HG02970 (cell line): ENCODE data around the gene P2RY11.

Experiments
- ATAC-seq: cut with Tn5 transposase; IDR thresholded peaks from one replicate; pipeline ENCODE4 v1.9.1; 2021; ENCODE audit warnings: mild to moderate bottlenecking, moderate library complexity, moderate number of reproducible peaks; ENCODE audit not compliant: unreplicated experiment, low FRiP score

Gene P2RY11

DNA sequence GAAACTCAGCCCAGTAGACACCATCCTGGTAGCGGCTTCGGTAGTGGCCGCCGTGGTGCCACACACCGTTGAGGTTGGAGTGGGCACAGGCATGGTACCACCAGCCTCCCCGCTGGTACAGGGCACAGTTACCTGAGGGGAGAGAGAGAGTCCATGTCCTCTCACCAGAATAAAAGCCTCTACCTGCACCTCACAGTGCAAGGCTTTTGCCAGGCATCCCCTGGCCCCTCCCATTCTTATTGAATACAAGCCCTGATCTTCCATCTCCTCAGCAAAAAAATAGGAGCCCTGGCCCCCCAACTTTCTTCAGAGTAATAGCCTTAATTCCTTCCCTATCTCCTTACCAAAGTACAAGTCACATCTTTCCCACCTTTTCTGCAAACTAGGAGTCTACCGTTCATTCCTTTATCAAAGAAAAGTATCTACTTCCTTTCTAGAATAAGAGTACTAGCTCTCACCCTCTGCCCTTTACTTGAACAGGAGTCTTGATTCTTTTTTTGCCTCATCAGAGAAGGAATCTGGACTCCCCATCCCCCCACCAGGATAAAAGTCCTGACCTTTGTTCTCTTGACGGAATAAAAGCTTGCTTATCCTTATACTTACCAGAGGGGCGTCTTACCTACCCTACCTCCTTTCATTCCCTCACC is 18.7 kb upstream of the P2RY11 start:
- ATAC-seq, result no peak

DNA sequence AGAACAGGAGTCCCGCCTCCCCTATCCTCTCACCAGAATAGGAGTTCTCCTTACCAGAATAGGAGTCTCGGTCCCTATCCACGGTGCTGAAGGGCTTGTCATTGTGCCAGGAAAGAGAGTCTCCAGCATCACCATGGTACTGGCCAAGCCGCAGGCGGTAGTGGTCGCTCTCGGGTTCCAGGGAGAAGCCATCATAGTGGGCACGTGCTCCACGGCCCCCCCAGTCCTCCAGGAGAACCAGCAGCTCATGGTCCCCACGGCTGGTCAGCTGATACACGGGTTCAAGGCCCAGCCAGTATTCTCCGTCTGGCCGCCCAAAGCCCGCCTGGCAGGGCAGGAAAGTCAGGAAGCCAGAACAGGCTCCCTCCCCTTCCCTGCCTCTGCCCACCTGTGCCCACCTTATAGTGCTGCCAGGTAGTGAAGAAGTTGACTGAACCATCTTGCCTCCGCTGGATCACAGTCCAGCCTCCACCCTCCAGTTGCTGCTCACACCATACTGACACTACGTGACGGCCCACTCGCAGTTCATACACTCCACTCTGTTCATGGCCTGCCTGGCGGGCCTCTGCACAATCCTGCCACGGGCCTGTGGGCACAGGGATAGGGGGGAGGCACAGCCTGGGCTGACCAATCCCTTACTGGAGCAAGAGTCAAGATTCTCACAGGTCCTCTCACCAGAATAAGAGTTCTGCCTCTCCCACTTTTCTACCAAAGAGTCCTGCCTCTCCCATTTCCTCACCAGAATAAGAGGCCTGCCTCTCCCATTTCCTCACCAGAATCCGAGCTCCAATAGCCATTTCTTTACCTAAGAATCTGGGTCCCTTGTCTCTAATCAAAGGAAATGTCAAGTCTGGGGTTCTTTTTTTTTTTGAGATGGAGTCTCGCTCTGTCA is 18.0 kb upstream of the P2RY11 start:
- no peak for ATAC-seq

DNA sequence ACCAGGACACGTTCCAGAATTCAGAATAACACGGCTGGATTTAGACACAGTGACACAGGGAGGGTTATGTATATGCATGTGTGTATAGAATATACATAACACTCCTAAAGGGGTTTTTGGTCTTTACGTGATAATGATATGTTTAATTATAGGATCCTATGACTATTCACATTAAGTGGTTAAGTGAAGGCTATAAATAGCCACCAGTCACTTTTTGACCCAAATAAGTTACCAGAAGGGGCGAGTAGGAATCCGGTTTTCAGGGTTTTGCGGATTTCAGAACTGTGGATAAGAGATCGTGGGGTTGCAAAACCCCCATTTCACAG is 15.9 kb upstream of the P2RY11 start:
- no peak for ATAC-seq

DNA sequence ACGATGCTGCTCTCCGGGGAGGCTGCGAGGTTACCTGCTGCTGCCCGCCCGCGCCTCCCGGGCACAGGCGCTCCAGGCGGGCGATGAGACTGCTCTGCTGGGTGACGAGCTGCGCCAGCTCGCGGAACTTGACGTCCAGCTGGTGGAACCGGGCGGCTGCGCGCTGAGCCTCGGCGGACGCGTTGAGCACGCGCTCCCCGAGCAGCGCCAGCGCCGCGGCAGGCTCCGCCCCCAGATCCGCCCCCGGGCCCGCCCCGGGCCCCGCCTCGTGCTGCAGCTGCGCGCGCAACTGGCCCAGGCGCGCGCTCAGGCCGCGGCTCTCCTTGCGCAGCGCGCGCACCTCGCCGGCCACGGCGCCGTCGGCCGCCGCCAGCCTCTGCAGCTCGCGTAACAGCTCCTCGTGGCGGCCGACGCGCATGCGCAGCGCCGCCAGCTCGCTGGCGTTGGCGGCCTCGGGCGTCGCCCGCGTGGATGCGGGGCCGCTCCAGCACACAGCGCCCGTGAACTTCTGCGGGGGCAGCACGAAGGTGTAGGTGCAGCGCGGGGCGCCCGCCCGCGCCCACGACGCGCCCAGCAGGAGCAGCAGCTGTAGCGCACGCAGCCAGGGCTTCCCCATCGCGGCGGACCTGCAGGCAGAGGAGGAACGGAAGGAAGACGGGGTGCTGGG is 15.4 kb upstream of the P2RY11 start:
- ATAC-seq, result peak; percentile 89

DNA sequence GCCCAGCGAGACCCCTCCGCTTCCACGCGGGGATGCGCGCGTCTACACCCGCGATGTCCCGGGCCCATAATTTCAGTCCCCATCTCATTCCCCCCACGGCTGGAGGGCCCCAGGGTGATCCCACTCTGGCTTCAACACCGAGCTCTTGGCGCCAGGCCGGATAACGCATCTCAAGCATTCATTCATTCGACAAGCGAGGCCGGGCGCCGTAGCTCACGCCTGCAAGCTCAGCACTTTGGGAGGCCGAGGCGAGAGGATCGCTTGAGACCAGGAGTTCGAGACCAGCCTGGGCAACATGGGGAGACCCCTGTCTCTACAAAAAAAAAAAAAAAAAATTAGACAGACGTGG is 14.9 kb upstream of the P2RY11 start:
- no peak for ATAC-seq

DNA sequence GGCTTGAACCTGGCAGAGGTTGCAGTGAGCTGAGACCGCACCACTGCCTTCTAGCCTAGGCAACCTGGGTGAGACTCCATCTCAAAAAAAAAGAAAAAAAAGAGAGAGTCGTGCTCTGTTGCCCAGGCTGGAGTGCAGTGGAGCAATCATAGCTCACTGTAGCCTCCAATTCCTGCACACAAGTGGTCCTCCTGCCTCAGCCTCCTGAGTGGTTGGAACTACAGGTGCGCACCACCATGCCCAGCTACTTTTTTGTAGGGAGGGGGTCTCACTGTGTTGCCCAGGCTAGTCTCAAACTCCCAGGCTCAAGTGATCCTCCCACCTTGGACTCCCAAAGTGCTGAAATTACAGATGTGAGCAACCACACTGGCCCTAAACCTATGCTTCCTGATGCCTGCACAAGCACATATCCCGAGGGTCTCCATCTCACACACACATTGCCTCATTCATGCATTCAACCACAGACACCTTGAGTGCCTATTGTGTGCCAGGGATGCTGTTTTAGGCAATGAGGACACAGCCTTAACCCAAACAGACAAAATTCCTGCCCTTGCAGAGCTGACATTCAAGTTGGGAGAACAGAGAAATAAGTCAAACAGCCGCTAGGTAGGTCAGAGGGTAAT is 11.2 kb upstream of the P2RY11 start:
- no peak for ATAC-seq

DNA sequence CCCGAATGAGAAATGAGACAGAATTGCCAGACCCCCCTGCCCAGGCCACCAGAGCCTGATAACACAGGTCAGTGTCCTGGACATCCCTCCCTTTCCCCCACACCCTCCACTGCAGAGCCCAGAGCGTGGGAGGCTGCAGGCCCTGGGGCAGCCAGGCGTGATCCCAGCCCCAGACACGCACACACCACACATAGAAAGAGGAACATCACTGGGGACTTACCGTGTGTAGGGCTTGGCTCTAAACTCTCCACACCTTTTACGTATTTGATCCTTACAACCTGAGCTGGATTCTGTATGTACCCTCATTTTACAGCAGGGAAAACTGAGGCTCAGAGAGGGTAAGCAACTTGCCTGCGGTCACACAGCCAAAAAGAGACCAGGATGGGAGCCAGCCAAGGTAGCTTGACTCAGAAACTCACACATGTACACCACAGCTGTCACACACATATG is 8.7 kb upstream of the P2RY11 start:
- no peak for ATAC-seq

DNA sequence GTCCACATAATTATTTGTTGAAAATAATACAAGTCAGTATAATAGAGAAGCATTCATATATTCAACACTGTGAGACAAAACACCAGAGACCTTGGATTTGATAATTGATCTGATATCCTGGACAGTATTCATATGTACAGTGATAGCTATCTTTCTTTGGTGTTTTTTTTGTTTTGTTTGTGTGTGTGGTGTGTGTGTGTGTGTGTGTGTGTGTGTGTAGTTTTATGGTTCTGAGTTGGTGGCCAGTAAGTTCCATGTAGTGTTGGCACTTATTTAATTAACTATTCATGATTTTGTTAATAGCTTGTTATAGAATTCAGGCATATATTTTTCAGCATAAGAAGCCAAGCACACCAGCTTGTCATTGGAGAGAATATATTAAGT is 7.4 kb upstream of the P2RY11 start:
- ATAC-seq, result no peak

DNA sequence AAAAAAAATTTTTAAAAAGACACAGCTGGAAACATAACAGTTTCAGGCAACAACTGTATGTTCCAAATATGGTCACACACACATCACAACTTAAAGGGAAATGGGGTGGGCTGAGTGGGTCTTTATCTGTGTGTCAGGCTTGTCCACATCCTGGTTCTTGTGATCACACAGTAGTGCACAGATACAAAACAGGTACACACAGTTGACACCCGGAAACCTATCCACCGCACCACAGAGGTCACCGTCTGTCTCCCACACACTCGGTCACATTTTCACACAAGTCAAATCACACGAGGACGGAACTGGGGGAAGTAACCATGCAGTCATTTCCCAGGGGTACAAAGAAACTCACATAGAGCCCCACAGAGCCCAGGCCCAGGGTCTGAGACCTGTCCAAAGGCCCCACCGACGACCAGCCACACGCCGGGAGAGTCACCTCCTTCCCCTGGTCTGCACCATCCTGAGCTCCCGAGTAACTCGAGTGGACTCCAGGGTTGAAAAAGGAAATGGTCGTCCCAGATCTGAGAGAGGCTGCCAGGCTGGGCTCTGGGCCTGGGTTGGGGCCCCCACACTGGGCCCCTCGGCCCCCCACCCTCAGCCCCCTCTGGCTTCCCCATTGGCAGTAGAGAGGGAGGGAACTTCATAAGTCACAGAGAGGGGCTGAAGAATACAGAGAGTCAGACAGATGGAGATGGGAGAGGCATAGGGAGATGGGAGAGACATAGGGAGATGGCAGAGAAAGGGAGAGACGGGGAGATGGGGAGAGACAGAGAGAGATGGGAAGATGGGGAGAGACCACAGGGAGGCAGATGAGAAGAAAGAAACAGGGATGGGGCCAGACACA is 6.6 kb upstream of the P2RY11 start:
- peak; percentile 37 for ATAC-seq

DNA sequence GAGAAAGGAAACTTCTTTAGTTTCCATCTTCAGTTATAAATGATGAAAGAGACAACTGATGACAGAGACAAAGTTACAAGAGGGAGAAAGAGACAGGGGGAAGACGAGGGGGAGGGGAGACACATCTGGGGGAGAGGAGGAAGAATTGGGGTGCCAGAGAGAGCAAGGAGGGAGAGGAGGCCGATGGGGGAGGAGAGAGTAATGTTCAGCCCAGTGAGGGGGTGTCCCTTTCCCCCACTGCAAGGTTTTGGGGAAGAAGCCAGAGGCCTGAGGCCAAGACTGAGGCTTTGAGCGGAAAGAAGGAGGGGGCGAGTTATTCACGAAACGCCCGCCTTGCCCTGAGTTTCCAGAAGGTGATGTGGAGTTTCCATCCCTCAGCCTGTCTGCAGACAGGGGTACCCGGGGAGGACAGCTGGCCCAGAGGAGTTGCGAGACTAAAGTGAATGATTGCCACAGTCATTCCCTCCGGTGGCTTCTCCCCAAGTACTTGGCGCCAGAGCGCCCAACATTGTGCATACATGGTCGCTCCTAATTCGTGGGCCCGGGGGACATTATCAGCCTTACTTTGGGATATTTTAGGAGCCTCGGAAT is 5.9 kb upstream of the P2RY11 start:
- peak; percentile 25 for ATAC-seq

DNA sequence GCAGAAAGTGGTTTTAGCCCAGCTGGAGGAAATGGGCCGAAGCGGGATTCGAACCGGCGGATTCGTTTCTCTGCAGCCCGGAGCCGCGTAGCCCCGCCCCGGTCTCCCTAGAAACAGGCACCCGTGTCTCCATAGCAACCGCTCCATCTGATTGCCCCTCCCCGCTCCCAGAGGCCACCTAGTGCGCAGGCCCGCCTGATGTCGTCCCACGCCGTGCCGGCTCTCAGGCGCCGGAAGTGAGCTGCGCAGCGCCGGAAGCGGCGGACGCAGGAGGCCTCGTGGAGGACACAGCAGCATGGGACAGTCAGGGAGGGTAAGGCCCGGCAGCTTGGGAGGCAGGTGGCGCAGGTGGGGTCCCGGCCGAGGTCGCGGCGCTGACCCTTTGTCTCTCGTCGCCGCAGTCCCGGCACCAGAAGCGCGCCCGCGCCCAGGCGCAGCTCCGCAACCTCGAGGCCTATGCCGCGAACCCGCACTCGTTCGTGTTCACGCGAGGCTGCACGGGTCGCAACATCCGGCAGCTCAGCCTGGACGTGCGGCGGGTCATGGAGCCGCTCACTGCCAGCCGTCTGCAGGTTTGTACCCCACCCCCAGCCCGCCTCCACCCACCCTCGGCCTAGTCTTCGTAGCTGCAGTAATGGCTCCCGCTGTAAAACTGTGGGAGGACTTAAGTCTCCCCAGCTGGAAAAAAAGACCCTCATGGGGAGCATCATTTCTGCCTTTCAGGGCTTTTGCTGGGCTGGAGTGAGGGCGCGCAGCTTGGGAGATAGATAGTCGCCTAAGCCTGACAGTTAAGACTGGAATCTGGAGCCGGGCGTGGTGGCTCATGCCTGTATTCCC is 5.2 kb upstream of the P2RY11 start, which contains the start of gene PPAN:
TSS of gene PPAN (plus strand) at position 263 of the 837 bp plus-strand sequence. CDS start at position 296, 33 bp downstream.
- ATAC-seq, result peak; percentile 65

DNA sequence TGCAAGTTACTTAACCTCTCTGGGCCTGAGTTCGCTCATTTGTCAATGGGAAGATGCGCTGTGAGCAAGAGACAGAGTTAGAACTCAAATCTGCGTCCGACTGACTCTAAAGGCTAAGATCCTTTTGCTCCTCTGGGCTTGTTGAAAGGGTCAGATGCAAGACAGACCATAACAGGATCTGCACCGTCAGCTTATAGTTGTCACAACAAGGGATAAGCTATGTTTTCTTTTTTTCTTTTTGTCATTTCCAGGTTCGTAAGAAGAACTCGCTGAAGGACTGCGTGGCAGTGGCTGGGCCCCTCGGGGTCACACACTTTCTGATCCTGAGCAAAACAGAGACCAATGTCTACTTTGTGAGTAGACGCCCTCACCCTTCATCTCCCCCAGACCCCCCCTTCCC is 4.2 kb upstream of the P2RY11 start:
- ATAC-seq, result no peak

DNA sequence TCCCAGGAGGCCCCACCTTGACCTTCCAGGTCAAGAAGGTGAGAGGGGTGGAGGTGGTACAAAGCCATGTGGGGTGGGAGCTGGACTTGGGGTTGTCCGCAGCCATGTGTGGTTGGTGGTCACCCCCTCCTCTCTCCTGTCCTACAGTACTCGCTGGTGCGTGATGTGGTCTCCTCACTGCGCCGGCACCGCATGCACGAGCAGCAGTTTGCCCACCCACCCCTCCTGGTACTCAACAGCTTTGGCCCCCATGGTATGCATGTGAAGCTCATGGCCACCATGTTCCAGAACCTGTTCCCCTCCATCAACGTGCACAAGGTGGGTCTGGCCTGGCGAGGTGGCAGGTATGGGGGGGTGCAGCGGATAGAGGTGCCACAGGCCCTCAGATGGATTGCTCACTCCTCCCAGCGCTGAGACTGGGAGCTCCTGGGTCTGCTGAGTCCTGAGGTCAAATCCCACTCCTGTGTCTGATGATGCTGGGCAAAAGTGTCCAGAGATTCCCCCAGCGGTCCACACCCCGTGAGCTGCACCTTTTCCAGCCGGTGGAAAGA is 3.6 kb upstream of the P2RY11 start:
- no peak for ATAC-seq

DNA sequence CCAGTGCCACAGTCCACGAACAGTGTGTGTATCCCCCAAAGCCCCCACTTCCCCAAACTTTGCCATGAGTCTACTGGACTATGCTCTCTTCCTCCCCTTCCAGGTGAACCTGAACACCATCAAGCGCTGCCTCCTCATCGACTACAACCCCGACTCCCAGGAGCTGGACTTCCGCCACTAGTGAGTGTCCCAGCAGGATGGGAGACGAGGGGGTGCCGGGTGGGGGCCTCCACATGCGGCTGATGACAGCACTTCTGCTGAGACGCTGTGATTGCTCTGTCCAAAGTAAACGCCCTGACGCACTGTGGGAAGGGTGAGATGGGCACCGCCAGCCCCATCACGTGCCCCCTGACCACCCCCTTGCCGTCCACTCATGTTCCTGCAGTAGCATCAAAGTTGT is 2.0 kb upstream of the P2RY11 start:
- no peak for ATAC-seq

DNA sequence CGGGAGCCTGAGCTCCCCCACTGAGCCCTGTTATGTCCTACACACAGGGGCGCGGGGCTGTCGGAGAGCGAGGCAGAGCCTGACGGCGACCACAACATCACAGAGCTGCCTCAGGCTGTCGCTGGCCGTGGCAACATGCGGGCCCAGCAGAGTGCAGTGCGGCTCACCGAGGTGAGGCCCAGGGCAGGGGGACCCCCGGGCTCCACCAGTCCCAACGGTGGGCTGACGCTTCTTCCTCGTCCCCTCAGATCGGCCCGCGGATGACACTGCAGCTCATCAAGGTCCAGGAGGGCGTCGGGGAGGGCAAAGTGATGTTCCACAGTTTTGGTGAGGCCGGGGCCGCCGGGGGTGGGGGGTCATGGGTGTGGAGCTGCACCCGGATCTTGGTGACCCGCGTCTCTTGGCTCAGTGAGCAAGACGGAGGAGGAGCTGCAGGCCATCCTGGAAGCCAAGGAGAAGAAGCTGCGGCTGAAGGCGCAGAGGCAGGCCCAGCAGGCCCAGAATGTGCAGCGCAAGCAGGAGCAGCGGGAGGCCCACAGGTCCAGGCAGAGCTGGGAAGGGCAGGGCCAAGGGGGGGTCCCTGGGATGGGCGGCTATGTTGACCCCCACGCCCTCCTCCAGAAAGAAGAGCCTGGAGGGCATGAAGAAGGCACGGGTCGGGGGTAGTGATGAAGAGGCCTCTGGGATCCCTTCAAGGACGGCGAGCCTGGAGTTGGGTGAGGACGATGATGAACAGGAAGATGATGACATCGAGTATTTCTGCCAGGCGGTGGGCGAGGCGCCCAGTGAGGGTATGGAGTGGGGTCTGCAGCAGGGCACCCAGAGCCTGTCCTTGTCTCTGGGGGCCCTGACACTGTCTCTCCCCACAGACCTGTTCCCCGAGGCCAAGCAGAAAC is 1.2 kb upstream of the P2RY11 start:
- no peak for ATAC-seq

DNA sequence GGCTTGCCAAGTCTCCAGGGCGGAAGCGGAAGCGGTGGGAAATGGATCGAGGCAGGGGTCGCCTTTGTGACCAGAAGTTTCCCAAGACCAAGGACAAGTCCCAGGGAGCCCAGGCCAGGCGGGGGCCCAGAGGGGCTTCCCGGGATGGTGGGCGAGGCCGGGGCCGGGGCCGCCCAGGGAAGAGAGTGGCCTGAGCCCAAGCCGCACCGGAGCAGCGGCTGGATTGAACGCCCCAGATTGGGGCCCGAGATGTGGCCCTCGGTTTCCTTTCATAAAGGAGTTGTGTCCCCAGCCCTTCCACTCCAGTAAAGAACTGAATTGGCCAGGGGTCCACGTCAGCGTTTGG is 548 bp upstream of the P2RY11 start:
- ATAC-seq, result no peak

DNA sequence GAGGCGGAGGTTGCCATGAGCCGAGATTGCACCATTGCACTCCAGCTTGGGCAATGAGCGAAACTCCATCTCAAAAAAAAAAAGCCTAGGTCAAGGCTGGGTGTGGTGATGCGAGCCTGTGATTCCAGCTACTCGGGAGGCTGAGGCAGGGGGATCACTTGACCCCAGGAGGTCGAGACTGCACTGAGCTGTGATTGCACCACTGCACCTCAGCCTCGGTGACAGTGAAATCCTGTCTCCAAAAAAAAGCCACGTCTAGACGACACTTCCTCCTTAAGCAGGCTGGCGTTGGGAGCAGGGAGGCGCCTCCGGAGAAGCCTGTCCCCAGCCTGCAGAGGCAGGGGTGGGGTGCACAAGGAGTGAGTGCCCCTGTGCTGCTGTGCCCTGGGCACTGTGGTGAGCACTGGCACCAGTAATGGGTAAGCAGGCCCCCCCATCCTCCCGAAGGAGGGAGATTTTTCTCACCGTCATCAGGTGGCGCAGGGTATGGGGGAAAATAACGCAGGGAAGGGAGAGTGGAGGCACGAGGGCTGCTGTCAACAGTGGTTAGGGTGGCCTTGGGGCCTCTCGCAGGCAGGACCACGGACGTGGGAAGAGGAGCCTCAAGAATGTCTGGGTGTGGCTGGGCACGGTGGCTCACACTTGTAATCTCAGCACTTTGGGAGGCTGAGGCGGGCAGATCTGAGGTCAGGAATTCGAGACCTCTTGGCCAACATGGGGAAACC is 706 bp downstream of the P2RY11 start:
- no peak for ATAC-seq
